Transverse colon (tissue), 4 donors: ENCODE results near the gene GATM.
A peak's percentile ranks its signal among the peaks of the same experiment; 100 is the strongest.

Source experiments
- EP300 ChIP-seq: sonication (generic); formaldehyde crosslinking; IDR thresholded peaks from one replicate; pipeline ENCODE4 v1.6.1; 2017; ENCODE audit warnings: antibody characterized with exemption, low read depth
- POLR2A ChIP-seq: fragments of 450-650 bp; IDR thresholded peaks from one replicate; pipeline ENCODE4 v1.6.1; 2016; ENCODE audit warnings: antibody characterized with exemption, mild to moderate bottlenecking, moderate library complexity
- POLR2AphosphoS5 ChIP-seq, 3 donors: sonication (generic); formaldehyde crosslinking; IDR thresholded peaks; one replicate each; pipeline ENCODE4 v1.6.1; 2016; ENCODE audit warnings: antibody characterized with exemption in 3 of 3
- TF ChIP-seq, protein P1 (sequence below), 5 experiments: fragments of 200-600 bp in 3 of 5; fragments of 450-650 bp in 2 of 5; sonication (generic) in 3 of 5; IDR thresholded peaks; 1 replicate in 2 of 5; 2 replicates in 3 of 5; pipeline ENCODE4 v1.5.1; 2016 to 2017; ENCODE audit warnings: antibody characterized with exemption in 5 of 5, inconsistent platforms in 3 of 5, mild to moderate bottlenecking in 2 of 5, moderate library complexity in 1 of 5

DNA sequence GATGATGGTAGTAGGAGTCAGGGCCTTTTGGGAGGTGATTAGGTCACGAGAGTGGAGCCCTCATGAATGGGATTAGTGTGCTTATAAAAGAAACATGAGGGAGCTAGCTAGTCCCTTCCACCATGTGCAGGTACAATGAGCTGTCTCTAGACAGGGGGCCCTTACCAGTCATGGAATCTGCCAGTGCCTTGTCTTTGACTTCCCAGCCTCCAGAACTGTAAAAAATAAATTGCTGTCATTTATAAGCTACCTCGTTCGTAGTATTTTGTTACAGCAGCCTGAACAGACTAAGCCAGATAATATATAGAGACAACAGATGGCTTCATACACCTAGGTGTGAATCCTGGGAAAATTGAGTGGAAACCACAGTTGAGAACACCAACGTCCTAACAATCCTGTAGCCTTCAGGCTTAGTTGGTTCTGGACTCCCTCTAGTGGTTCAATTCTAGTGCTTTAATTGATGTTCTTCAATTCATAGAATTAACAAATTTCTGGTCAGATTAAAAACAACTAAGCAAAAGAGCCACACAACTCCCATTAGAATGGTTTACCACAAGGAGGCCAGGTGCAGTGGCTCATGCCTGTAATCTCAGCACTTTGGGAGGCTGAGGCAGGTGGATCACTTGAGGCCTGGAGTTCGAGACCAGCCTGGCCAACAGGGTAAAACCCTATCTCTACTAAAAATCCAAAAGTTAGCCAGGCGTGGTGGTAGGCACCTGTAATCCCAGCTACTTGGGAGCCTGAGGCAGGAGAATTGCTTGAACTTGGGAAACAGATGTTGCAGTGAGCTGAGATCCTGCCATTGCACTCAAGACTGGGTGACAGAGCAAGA lies 21.3 kb upstream of the GATM start:
- TF ChIP-seq POLR2A = no peak
- TF ChIP-seq POLR2AphosphoS5 (IDR thresholded peaks at IDR 0.05) = no peak
- TF ChIP-seq, protein P1, sequence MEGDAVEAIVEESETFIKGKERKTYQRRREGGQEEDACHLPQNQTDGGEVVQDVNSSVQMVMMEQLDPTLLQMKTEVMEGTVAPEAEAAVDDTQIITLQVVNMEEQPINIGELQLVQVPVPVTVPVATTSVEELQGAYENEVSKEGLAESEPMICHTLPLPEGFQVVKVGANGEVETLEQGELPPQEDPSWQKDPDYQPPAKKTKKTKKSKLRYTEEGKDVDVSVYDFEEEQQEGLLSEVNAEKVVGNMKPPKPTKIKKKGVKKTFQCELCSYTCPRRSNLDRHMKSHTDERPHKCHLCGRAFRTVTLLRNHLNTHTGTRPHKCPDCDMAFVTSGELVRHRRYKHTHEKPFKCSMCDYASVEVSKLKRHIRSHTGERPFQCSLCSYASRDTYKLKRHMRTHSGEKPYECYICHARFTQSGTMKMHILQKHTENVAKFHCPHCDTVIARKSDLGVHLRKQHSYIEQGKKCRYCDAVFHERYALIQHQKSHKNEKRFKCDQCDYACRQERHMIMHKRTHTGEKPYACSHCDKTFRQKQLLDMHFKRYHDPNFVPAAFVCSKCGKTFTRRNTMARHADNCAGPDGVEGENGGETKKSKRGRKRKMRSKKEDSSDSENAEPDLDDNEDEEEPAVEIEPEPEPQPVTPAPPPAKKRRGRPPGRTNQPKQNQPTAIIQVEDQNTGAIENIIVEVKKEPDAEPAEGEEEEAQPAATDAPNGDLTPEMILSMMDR (IDR thresholded peaks at IDR 0.05) = peak; percentile 72 to 79 (median 77)
- TF ChIP-seq EP300 = no peak
